ENCODE measurements around the gene NFRKB.

DNA sequence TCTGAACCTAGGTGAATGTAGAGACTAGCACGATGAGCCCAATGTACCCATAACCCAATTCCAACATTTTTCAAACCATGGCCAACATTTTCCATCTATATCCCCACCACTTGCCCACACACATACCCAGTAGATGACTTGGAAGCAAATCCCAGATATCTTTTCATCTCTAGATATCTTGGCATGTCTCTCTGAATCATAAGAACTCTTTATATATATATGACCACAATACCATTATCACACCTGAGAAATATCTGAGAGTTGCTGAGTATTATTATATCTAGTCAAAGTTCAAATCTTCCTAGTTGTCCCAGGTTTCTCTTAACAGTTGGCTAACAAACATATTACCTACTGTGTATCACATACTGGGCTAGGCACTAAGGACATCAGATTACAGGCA lies 37.9 kb upstream of the NFRKB start:
- no peak for TF ChIP-seq EZH2 (IDR thresholded peaks at IDR 0.05; ENCODE audit: insufficient read depth, poor library complexity, severe bottlenecking)
- no peak for TF ChIP-seq EZH2phosphoT487 (IDR thresholded peaks at IDR 0.05; ENCODE audit: insufficient read depth, low read depth)

Data from GM23248 (cell line).